ENCODE data around the gene LRRC58.

- TF ChIP-seq RAD21 (IDR thresholded peaks at IDR 0.05) (no peak), CTCF (IDR thresholded peaks at IDR 0.05; ENCODE audit: low read depth, low read length, missing input control) (no peak)
Measured at GRCh38 chr3:120276767-120277166, 72.4 kb downstream of the LRRC58 start.
